OCI-LY7 (cell line): Measurements from ENCODE around the gene MYL4.

Source experiments
- CTCF ChIP-seq: fragments of 200-600 bp; sonication (generic); conservative IDR thresholded peaks from 2 replicates; pipeline ENCODE4 v1.5.1; 2014; ENCODE audit warnings: mild to moderate bottlenecking, antibody characterized with exemption, low read length, moderate library complexity, mixed read lengths
- EZH2phosphoT487 ChIP-seq: fragments of 200-600 bp; sonication (generic); IDR thresholded peaks from 2 replicates; pipeline ENCODE4 v1.6.1; 2018; ENCODE audit warnings: low read depth, borderline replicate concordance, mild to moderate bottlenecking, mixed run types, antibody characterized with exemption, low read length, moderate library complexity, mixed read lengths

GRCh38 chr17:47210105-47210504, 957 bp downstream of the MYL4 start:
- no peak for TF ChIP-seq CTCF
- no peak for TF ChIP-seq EZH2phosphoT487
